Measurements from ENCODE around the gene PIP4K2A. TPM values are rescaled to one million over a fixed set of nuclear protein-coding genes. Genes with fewer than 3 reads are reported as not detected.

Gene PIP4K2A
- total RNA-seq, 6 experiments from 2014 or later, result 50.1 to 67.9 (median 58.9) TPM

GRCh38 chr10:22621726-22622125 lies 92.7 kb downstream of the PIP4K2A start:
- Mint-ChIP-seq H3K27me3 (ENCODE audit: insufficient read depth) (no peaks in the 10 kb centered on the region), H3K4me3 (no peak overlapping the region; the same call in 1 of the 2 replicates), H3K36me3 (ENCODE audit: low read depth) (peaks cover 11% of the 10 kb centered on the region)

GRCh38 chr10:22620929-22621328 lies 93.4 kb downstream of the PIP4K2A start:
- Mint-ChIP-seq H3K4me1 (ENCODE audit: low read depth) (peaks cover 100% of the 10 kb centered on the region), H3K4me3 (peak overlapping the region; percentile 70), H3K9me3 (no peaks in the 10 kb centered on the region), H3K27me3 (ENCODE audit: insufficient read depth) (no peaks in the 10 kb centered on the region), H3K27ac (peak overlapping the region; percentile 87), H3K36me3 (ENCODE audit: low read depth) (peaks cover 11% of the 10 kb centered on the region)
- DNase-seq, result no peak
- TF ChIP-seq, protein P1, sequence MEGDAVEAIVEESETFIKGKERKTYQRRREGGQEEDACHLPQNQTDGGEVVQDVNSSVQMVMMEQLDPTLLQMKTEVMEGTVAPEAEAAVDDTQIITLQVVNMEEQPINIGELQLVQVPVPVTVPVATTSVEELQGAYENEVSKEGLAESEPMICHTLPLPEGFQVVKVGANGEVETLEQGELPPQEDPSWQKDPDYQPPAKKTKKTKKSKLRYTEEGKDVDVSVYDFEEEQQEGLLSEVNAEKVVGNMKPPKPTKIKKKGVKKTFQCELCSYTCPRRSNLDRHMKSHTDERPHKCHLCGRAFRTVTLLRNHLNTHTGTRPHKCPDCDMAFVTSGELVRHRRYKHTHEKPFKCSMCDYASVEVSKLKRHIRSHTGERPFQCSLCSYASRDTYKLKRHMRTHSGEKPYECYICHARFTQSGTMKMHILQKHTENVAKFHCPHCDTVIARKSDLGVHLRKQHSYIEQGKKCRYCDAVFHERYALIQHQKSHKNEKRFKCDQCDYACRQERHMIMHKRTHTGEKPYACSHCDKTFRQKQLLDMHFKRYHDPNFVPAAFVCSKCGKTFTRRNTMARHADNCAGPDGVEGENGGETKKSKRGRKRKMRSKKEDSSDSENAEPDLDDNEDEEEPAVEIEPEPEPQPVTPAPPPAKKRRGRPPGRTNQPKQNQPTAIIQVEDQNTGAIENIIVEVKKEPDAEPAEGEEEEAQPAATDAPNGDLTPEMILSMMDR (IDR thresholded peaks at IDR 0.05), result no peak

More at GRCh38 chr10:22621726-22622125, 92.7 kb downstream of the PIP4K2A start:
- TF ChIP-seq, protein P1 (IDR thresholded peaks at IDR 0.05), result no peak
- Mint-ChIP-seq H3K9me3 (no peaks in the 10 kb centered on the region), H3K4me1 (ENCODE audit: low read depth) (peaks cover 100% of the 10 kb centered on the region), H3K27ac (peak overlapping the region; percentile 87)
- DNase-seq, result no peak

GRCh38 chr10:22620140-22620857 lies 94.1 kb downstream of the PIP4K2A start:
- no peaks in the 10 kb centered on the region for H3K27me3 Mint-ChIP-seq (ENCODE audit: insufficient read depth)
- H3K4me1 Mint-ChIP-seq (ENCODE audit: low read depth), result peaks cover 100% of the 10 kb centered on the region
- TF ChIP-seq, protein P1 (IDR thresholded peaks at IDR 0.05), result no peak
- peaks cover 11% of the 10 kb centered on the region for H3K36me3 Mint-ChIP-seq (ENCODE audit: low read depth)
- peak overlapping the region; percentile 87 for H3K27ac Mint-ChIP-seq
- H3K4me3 Mint-ChIP-seq, result peak overlapping the region; percentile 70
- DNase-seq, result peak; percentile 95
- H3K9me3 Mint-ChIP-seq, result no peaks in the 10 kb centered on the region

- Mint-ChIP-seq H3K9me3 (no peaks in the 10 kb centered on the region), H3K27me3 (ENCODE audit: insufficient read depth) (no peaks in the 10 kb centered on the region), H3K4me3 (peak overlapping the region; percentile 55), H3K27ac (peak overlapping the region; percentile 87), H3K4me1 (ENCODE audit: low read depth) (peaks cover 100% of the 10 kb centered on the region), H3K36me3 (ENCODE audit: low read depth) (peaks cover 11% of the 10 kb centered on the region)
- DNase-seq, result no peak
- TF ChIP-seq, protein P1 (IDR thresholded peaks at IDR 0.05), result no peak
These were observed 95.3 kb downstream of the PIP4K2A start for GRCh38 chr10:22619101-22619500.

DNA sequence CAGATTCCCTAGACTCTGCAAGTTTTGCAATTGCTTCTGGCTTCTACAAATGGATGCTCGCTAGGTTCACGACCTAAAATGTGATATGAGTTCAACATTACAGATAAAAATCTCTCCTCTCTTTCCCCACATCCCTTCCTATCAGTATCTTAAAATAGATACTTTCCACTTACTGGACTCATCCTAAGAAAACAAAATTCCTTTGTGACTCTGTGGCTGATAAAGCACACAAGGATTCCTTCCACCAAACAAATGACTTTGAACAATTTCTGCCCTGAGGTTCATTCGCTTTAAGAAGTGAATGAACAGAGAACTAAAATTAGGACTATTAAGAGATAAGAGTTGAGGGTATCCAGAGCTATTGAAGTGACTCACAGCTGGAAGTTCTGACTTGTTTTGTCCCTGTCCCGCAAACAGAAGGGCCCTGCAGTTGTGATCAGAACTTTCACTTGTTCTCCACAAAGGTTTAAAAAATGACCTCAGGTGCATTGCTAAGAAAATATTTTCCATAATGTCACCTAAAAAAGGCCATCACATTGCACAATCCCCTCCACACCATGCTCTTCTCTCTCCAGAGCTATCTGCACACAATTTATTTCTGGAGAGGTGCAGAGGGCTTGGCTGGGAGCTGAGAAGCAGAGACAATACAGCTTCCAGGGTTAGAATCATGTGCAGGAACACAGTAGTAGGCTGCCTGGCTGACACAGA lies 96.1 kb downstream of the PIP4K2A start:
- DNase-seq, result peak; percentile 85
- Mint-ChIP-seq H3K4me1 (ENCODE audit: low read depth) (peaks cover 93% of the 10 kb centered on the region), H3K36me3 (ENCODE audit: low read depth) (peaks cover 17% of the 10 kb centered on the region)

More for the DNA sequence above, 96.1 kb downstream of the PIP4K2A start:
- Mint-ChIP-seq H3K27ac (peak overlapping the region; percentile 87), H3K27me3 (ENCODE audit: insufficient read depth) (no peaks in the 10 kb centered on the region), H3K9me3 (no peaks in the 10 kb centered on the region), H3K4me3 (peak overlapping the region; percentile 55)
- TF ChIP-seq, protein P1 (IDR thresholded peaks at IDR 0.05), result no peak
